HEK293T (cell line): ENCODE results near the gene GAS2L2.

Experiments
- CTCF ChIA-PET: fragments of 350-600 bp; formaldehyde crosslinking; extraction: SDS; loops from one replicate; lab custom pipeline; 2021; ENCODE audit warnings: antibody characterized with exemption, inconsistent platforms; lab: Yijun Ruan, JAX
- POLR2A ChIA-PET: fragments of 350-600 bp; formaldehyde crosslinking; extraction: SDS; loops from one replicate; lab custom pipeline; 2020; ENCODE audit warnings: antibody characterized with exemption, inconsistent platforms; lab: Yijun Ruan, JAX
- DNase-seq: peaks from one replicate; pipeline ENCODE4 v3.0.0; 2012; ENCODE audit warnings: mixed read lengths; ENCODE audit errors: extremely low spot score
- ARNT ChIP-seq: fragments of 450-650 bp; IDR thresholded peaks from 2 replicates; pipeline ENCODE4 v1.6.1; 2017; ENCODE audit warnings: mild to moderate bottlenecking
- BHLHE40 ChIP-seq: fragments of 450-650 bp; IDR thresholded peaks from 2 replicates; pipeline ENCODE4 v1.6.1; 2016; ENCODE audit warnings: mild to moderate bottlenecking, moderate library complexity, borderline replicate concordance
- CTBP1 ChIP-seq: fragments of 450-650 bp; IDR thresholded peaks from 2 replicates; pipeline ENCODE4 v1.6.1; 2016; ENCODE audit warnings: borderline replicate concordance
- ELF4 ChIP-seq: fragments of 450-650 bp; IDR thresholded peaks from 2 replicates; pipeline ENCODE4 v1.6.1; 2017; ENCODE audit warnings: antibody characterized with exemption
- FOXA1 ChIP-seq: fragments of 450-650 bp; IDR thresholded peaks from 2 replicates; pipeline ENCODE4 v1.6.1; 2016; ENCODE audit warnings: mild to moderate bottlenecking
- FOXK2 ChIP-seq: fragments of 450-650 bp; IDR thresholded peaks from 2 replicates; pipeline ENCODE4 v1.6.1; 2016; ENCODE audit warnings: mild to moderate bottlenecking
- FOXM1 ChIP-seq: fragments of 450-650 bp; IDR thresholded peaks from 2 replicates; pipeline ENCODE4 v1.6.1; 2017; ENCODE audit warnings: mild to moderate bottlenecking, borderline replicate concordance
- HDGF ChIP-seq: fragments of 450-650 bp; IDR thresholded peaks from 2 replicates; pipeline ENCODE4 v1.6.1; 2017; ENCODE audit warnings: antibody characterized with exemption, borderline replicate concordance
- L3MBTL2 ChIP-seq: fragments of 450-650 bp; conservative IDR thresholded peaks from 2 replicates; pipeline ENCODE4 v1.6.1; 2016; ENCODE audit warnings: mild to moderate bottlenecking
- LEF1 ChIP-seq: fragments of 450-650 bp; IDR thresholded peaks from 2 replicates; pipeline ENCODE4 v1.6.1; 2017; ENCODE audit warnings: mild to moderate bottlenecking, borderline replicate concordance
- NFRKB ChIP-seq: fragments of 450-650 bp; IDR thresholded peaks from 2 replicates; pipeline ENCODE4 v1.6.1; 2016; ENCODE audit warnings: mild to moderate bottlenecking, moderate library complexity
- SP1 ChIP-seq: fragments of 450-650 bp; IDR thresholded peaks from 2 replicates; pipeline ENCODE4 v1.6.1; 2017
- SUZ12 ChIP-seq: fragments of 450-650 bp; IDR thresholded peaks from 2 replicates; pipeline ENCODE4 v1.6.1; 2016; ENCODE audit warnings: mild to moderate bottlenecking
- TARDBP ChIP-seq: fragments of 450-650 bp; IDR thresholded peaks from 2 replicates; pipeline ENCODE4 v1.6.1; 2016
- ZNF384 ChIP-seq: fragments of 450-650 bp; IDR thresholded peaks from 2 replicates; pipeline ENCODE4 v1.6.1; 2016
- TF ChIP-seq, protein P1 (sequence below): fragments of 450-650 bp; IDR thresholded peaks from 2 replicates; pipeline ENCODE4 v1.6.1; 2016

GAS2L2 gene

DNA sequence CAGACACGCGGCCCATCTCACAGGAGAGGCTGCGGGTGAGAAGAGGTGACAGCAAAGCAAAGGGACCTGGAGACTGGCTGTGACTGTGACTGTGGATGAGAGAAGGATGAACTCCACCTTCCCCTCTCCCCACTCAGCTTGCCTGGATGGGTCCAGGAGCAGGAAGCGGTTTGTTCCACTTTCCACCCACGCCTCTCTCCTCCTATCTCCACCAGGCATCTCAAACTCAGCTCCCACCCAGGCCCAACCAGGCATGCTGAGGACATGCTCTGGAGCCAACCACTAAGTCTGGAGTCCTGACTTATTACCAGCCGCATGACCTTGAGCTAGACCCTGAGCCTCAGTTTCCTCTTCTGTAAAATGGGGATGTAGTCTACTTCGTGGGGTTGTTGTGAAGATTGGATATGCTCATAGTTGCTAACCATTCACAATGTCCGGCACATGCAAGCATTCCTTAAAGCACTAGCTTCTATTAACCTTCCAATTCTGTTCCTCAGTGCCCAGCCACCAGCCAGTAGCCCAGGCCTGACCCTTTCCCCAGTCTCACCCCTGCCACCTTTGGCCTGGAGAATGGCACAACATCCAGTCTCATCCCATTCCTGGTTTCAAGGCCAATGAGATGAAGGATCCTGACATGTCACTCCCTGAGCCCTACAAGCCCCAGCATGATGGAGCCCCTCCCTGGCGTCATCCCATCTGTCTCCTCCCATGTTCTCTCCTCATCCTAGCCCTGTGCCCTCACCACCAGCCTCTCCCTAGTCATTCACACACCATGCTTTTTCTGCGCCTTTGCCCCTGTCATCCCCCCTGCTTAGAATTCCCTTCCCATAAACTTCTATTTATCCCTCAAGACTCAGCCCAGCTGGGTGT, 2.3 kb downstream of the GAS2L2 start:
- ChIA-PET CTCF (interaction anchor here (1.1 to 6.4 kb wide), 3 partner anchors 13 to 138 kb away, joined by 3 to 50 read pairs (median 13); no protein-coding TSS in a partner anchor), POLR2A (interaction anchor here (1.0 kb wide), 1 partner anchor 14 kb away, joined by 3 read pairs; no protein-coding TSS in a partner anchor)
- no peak for TF ChIP-seq ELF4
- TF ChIP-seq HDGF = no peak
- no peak for TF ChIP-seq TARDBP
- no peak for TF ChIP-seq SP1
- DNase-seq = no peak

DNA sequence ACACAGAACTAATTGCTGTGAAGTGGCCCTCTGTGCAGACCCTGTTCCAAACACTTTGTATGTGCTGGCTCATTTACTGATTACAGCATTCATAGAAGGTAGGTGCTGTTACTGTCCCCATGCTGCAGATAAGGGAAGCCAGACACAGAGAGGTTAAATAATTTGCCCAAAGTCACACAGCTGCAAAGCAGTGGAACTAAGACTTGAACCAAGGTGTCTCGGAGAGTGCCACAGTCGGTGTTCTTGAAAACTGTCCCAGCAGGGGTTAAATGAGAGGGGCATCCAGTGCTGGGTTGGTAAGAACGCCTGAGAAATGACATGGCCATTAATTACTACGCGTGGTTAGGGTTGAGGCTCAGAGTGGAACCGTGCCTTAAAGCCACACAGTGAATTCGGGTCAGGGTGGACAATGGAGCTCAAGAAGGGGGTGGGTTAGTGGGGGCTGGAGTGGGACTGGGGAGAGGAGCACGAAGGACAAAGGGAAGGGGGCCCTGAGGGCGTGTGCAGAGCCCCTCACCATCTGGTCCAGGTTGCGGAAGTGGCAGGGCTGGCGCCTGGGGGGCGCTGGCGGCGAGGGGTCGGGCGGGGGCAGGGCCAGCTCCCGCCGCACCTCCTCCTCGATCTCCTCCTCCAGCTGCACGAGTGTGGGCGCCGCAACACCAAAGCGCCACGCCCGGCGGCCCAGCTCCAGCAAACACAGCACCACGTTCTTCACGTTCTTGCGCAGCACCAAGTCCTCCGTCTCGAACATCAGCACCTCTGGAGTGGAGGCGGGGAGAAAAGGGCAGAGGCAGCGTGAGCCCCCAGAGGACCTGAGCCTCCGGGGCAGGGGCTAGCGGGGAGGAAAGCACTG, 3.3 kb downstream of the GAS2L2 start:
- CTCF ChIA-PET = interaction anchor here (4.0 to 6.4 kb wide), 2 partner anchors 14 to 137 kb away, joined by 13 to 50 read pairs; no protein-coding TSS in a partner anchor
- POLR2A ChIA-PET = interaction anchor here (1.0 to 1.3 kb wide), 2 partner anchors 15 to 171 kb away, joined by 3 to 5 read pairs; partner anchors contain the start of gene PEX12

DNA sequence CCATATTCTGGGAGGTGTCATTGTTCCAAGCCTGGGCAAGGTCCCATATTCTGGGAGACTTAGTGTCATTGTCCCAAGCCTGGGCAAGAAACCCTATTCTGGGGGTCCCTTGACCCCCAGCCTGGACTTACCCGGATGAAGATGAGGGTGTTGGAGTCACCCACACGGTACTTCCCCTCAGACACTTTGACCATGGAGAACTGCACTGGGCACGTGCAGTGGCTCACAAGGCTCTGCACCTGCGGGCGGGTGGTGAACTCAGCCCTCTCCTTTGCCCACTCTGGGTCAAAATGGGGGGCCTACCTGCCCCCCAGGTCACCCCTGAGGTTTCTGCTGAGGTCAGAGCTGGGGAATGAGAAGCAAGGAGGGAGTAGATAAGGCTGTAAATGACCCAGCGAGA, 4.1 kb downstream of the GAS2L2 start:
- POLR2A ChIA-PET = interaction anchor here (1.3 kb wide), 1 partner anchor 170 kb away, joined by 5 read pairs; the partner anchor contains the start of gene PEX12
- TF ChIP-seq, protein P1, sequence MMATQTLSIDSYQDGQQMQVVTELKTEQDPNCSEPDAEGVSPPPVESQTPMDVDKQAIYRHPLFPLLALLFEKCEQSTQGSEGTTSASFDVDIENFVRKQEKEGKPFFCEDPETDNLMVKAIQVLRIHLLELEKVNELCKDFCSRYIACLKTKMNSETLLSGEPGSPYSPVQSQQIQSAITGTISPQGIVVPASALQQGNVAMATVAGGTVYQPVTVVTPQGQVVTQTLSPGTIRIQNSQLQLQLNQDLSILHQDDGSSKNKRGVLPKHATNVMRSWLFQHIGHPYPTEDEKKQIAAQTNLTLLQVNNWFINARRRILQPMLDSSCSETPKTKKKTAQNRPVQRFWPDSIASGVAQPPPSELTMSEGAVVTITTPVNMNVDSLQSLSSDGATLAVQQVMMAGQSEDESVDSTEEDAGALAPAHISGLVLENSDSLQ = no peak
- no peak for TF ChIP-seq HDGF
- no peak for TF ChIP-seq SUZ12
- no peak for TF ChIP-seq LEF1
- TF ChIP-seq FOXA1 = no peak
- no peak for TF ChIP-seq ARNT
- TF ChIP-seq FOXM1 = no peak
- TF ChIP-seq CTBP1 = no peak
- no peak for TF ChIP-seq L3MBTL2
- TF ChIP-seq NFRKB = no peak
- no peak for TF ChIP-seq ELF4
- no peak for TF ChIP-seq FOXK2
- TF ChIP-seq TARDBP = no peak
- no peak for TF ChIP-seq SP1
- no peak for TF ChIP-seq ZNF384
- TF ChIP-seq BHLHE40 = no peak
- no peak for DNase-seq
- CTCF ChIA-PET = interaction anchor here (4.0 to 6.4 kb wide), 2 partner anchors 15 to 136 kb away, joined by 13 to 50 read pairs; no protein-coding TSS in a partner anchor

More for the DNA sequence above, 3.3 kb downstream of the GAS2L2 start:
- no peak for TF ChIP-seq SUZ12
- no peak for TF ChIP-seq L3MBTL2
- no peak for TF ChIP-seq TARDBP
- TF ChIP-seq BHLHE40 = no peak
- TF ChIP-seq, protein P1 = no peak
- no peak for TF ChIP-seq SP1
- TF ChIP-seq CTBP1 = no peak
- TF ChIP-seq ZNF384 = no peak
- no peak for TF ChIP-seq ELF4
- no peak for TF ChIP-seq HDGF
- no peak for TF ChIP-seq FOXK2
- DNase-seq = no peak

DNA sequence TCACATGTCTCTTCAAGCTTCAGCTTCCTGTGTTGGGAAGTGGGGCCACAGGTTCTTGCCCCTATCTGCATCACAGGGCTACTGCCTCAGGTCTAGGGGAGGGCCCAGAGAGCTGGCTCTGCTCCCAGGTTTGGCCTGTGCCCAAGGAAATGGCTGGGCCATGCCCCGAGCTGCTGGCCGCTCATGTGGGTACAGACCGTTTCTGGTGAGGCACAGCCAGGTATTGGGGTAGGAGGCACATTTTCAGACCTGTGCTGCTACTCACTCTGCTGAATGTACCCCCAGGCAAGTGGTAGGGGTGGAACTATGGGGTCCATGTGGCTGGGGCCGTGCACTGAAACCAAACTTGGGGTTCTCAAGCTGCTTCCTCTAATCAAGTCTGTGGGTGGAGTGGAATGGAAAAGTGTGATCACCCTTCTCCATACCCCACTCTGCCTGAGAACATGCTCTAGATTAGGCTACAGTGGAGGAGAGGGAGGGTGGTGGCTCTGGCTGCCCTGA, 4.6 kb downstream of the GAS2L2 start:
- ChIA-PET POLR2A (interaction anchor here (1.3 to 2.0 kb wide), 2 partner anchors 60 to 170 kb away, joined by 5 to 9 read pairs; partner anchors contain the start of genes PEX12 and TAF15), CTCF (interaction anchor here (4.0 to 6.4 kb wide), 2 partner anchors 16 to 136 kb away, joined by 13 to 50 read pairs; no protein-coding TSS in a partner anchor)
- TF ChIP-seq ZNF384 (no peak), FOXK2 (no peak), FOXM1 (no peak), SUZ12 (no peak), HDGF (no peak), TARDBP (no peak), NFRKB (no peak), FOXA1 (no peak), BHLHE40 (no peak), L3MBTL2 (no peak), CTBP1 (no peak), ELF4 (no peak), SP1 (no peak), LEF1 (no peak)
- TF ChIP-seq, protein P1 = no peak
- no peak for DNase-seq

DNA sequence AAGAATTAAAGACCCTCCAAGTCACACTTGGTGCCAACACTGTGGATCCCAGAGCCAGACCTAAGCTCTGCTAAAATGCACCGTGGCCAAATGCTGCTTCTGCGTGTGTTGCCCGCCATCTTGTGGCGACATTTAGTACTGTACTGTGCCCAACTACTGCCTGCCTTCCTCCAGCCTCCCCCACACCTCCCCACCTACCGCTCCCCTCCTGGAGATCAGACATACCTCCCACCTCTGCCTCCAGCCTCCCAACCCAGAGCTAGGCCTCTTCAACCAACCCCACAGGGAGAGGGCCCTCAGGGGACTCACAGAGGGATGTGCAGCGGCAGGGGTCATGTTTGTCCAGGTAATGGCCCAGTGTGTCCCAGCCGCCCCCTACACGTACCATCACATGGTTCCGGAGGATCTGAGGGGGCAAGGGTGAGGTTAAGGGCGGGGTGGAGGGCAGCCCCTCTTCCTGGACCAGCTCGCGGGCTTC, 5.5 kb downstream of the GAS2L2 start:
- CTCF ChIA-PET = interaction anchor here (0.6 to 6.4 kb wide), 20 partner anchors 8 to 192 kb away, joined by 3 to 50 read pairs (median 4); partner anchors contain the start of gene RASL10B
- POLR2A ChIA-PET = interaction anchor here (1.0 to 2.0 kb wide), 2 partner anchors 61 to 134 kb away, joined by 4 to 9 read pairs; partner anchors contain the start of gene TAF15
- DNase-seq = peak; percentile 72
- no peak for TF ChIP-seq TARDBP
- TF ChIP-seq LEF1 = no peak
- no peak for TF ChIP-seq ARNT
- no peak for TF ChIP-seq FOXA1
- TF ChIP-seq SUZ12 = no peak
- no peak for TF ChIP-seq FOXM1
- no peak for TF ChIP-seq SP1
- no peak for TF ChIP-seq HDGF
- no peak for TF ChIP-seq FOXK2
- no peak for TF ChIP-seq L3MBTL2
